ENCODE results near the gene THPO. TPM values are rescaled to one million over a fixed set of nuclear protein-coding genes. Genes with fewer than 3 reads are reported as not detected.

THPO gene
- total RNA-seq, result 1 to 10 TPM in 1 of 4 donors, under 1 TPM in 2, not detected in 1; 0.36 to 1.3 (median 0.37) TPM

DNA sequence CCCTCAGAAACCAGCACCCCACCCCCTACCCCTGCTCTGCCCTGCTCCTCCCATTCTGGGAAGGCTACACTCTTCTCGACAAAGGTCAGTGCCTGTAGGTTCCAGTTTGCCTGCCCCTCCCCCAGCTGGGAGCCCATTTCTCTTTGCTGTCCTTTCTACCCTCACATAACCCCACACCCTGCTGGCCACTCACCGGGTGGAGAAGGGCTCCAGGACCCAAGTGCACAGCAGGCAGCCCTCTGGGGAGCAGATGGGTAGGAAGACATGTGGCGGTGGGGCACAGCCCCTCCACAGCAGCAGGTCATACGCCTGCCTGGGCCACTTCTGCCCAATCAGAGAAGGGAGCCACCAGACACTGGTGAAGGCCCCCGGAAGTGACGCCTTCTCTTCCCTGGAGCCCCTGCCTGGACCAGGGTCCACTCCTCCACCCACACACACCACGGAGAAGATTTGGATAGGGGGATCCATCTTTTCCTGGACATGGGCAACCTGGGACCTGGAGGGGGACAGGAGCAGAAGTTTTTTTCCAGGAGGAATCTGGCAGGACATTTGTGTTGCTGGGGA lies at the start of gene THPO:
TSS of gene THPO (minus strand) at position 326 of the 564 bp plus-strand sequence. CDS start 1,948 bp downstream, outside the sequence.
- no peak for DNase-seq (ENCODE audit: low spot score in 2 of 2)
- intact Hi-C loops (cut with DNase I; ENCODE audit: low total_unique reads), result no loop called here
- TF ChIP-seq, protein P1, sequence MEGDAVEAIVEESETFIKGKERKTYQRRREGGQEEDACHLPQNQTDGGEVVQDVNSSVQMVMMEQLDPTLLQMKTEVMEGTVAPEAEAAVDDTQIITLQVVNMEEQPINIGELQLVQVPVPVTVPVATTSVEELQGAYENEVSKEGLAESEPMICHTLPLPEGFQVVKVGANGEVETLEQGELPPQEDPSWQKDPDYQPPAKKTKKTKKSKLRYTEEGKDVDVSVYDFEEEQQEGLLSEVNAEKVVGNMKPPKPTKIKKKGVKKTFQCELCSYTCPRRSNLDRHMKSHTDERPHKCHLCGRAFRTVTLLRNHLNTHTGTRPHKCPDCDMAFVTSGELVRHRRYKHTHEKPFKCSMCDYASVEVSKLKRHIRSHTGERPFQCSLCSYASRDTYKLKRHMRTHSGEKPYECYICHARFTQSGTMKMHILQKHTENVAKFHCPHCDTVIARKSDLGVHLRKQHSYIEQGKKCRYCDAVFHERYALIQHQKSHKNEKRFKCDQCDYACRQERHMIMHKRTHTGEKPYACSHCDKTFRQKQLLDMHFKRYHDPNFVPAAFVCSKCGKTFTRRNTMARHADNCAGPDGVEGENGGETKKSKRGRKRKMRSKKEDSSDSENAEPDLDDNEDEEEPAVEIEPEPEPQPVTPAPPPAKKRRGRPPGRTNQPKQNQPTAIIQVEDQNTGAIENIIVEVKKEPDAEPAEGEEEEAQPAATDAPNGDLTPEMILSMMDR (IDR thresholded peaks at IDR 0.05), result no peak
- no peak for TF ChIP-seq POLR2A (IDR thresholded peaks at IDR 0.05)
- WGBS, 2 donors, result 66 to 83% methylated on average over 6 to 7 of the region's 7 CpGs
- no peak within 1 kb of the TSS for H3K4me3 ChIP-seq (ENCODE audit: low read depth, poor library complexity, severe bottlenecking)

DNA sequence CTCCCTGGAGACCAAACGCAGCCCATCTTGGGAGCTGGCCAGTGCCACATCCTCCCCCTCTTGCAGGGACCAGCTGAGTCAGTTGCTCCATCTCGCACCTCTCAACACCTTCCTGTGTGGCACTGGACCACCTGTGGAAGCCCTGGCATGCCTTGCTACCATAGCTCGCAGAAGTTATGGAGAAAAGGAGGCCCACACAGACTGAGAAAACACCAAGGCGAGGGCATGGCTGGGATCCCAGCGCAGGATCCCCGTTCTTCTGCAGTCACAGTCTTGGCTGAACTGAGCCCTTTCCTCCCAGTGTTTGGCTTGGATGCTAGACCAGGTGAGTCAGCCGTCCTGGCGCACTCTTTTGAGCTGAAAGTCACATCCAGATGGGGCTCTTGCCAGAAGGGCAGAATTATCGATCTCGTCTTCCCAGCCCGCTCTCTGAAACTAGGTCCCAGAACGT lies 48.7 kb upstream of the THPO start:
- intact Hi-C loops (cut with DNase I; ENCODE audit: low total_unique reads), result no loop called here
- no peak for DNase-seq (ENCODE audit: low spot score in 2 of 2)

DNA sequence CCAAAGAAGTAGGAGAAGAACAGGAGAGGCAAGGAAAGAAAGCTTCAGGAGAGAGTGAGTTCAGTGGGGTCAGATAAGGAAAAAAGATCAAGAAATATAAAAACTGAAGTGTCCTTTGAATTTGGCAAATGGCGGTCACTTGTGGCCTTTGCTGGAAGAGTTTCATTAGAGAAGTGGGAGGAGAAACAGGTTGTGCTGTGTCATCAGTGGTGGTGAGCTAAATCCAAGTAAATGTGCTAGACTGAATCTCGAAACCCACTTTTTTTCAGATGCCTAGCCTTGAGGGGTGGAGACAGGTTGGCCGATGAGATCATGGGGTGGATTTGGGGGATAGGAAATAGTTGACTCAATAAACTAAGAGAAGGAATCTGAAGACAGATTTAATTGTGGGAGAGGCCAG lies 45.6 kb upstream of the THPO start:
- H3K4me3 ChIP-seq (ENCODE audit: low read depth, poor library complexity, severe bottlenecking), result no peak overlapping the region
- DNase-seq (ENCODE audit: low spot score in 2 of 2), result no peak
- 90 to 92% methylated on average over 3 of the region's 3 CpGs for WGBS, 2 donors
- intact Hi-C loops (cut with DNase I; ENCODE audit: low total_unique reads), result no loop called here
- no peak for TF ChIP-seq POLR2A (IDR thresholded peaks at IDR 0.05)
- TF ChIP-seq, protein P1 (IDR thresholded peaks at IDR 0.05), result no peak

More for the DNA sequence above, 48.7 kb upstream of the THPO start:
- 65 to 73% methylated on average over 10 to 12 of the region's 12 CpGs for WGBS, 2 donors
- H3K4me3 ChIP-seq (ENCODE audit: low read depth, poor library complexity, severe bottlenecking), result no peak overlapping the region
- TF ChIP-seq POLR2A (IDR thresholded peaks at IDR 0.05), result no peak
- TF ChIP-seq, protein P1 (IDR thresholded peaks at IDR 0.05), result no peak

DNA sequence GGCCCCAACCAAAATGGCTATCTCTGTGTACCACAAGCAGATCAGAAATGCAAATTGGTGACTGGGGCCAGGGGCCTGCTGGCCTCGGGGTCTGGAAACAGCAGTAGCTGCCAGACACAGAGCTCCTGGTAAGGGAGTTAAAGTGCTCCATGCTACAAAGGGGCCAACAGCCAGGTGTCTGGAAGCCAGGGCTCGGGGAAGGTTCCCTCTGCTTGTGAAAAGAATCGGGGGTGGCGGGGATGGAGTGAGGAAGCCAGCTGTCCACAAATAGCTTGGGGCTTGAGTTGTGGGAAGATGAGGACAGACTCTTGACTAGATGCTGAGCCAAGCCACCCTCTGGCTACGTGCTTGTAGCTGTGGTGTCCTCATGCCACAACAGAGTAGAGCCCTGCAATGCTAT lies 41.2 kb upstream of the THPO start:
- WGBS, 2 donors, result 83% methylated on average over 5 of the region's 5 CpGs
- DNase-seq (ENCODE audit: low spot score in 2 of 2), result peak in 1 of 2 donors; percentile 77
- no peak for TF ChIP-seq POLR2A (IDR thresholded peaks at IDR 0.05)
- TF ChIP-seq, protein P1 (IDR thresholded peaks at IDR 0.05), result no peak
- intact Hi-C loops (cut with DNase I; ENCODE audit: low total_unique reads), result loop anchor here (5.0 kb wide), 2 partner anchors 48 to 123 kb away; no protein-coding TSS in a partner anchor
- H3K4me3 ChIP-seq (ENCODE audit: low read depth, poor library complexity, severe bottlenecking), result no peak overlapping the region

DNA sequence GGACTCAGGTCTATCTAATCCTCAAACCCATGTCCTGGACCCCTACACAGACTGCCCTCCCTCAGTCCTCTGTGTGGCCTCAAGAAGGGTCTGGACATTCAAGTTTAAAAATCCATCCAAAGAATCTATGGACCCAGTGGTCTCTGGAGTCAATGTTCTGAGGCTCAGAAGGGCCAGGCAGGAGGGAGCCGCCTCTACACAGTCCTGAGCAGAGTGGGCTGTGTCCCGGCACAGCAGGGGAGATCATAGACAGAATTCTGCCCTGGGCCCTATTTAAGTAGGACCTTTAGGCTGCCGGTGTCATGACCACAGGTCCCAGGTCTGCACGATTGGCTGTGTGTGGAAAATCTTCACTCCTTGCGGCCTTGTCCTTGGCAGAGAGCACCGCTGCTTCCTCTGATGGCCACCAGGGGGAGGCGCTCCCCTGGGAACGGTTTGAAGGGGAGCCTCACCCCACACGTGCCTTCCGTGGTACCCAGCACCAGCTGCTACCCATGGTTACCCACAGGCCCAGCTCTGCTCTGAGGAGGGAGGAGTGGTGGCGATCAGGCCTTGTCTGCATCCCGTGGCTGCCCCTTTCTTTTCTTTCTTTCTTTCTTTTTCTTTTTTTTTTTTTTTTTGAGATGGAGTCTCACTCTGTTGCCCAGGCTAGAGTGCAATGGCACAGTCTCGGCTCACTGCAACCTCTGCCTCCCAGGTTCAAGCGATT lies 39.8 kb upstream of the THPO start:
- 33 to 36% methylated on average over 11 to 14 of the region's 14 CpGs for WGBS, 2 donors
- DNase-seq (ENCODE audit: low spot score in 2 of 2), result peak; percentile 67 to 96
- intact Hi-C loops (cut with DNase I; ENCODE audit: low total_unique reads), result loop anchor here (5.0 kb wide), 2 partner anchors 50 to 125 kb away; no protein-coding TSS in a partner anchor
- TF ChIP-seq, protein P1 (IDR thresholded peaks at IDR 0.05), result peak in 1 of 3 donors; percentile 91
- TF ChIP-seq POLR2A (IDR thresholded peaks at IDR 0.05), result no peak
- no peak overlapping the region for H3K4me3 ChIP-seq (ENCODE audit: low read depth, poor library complexity, severe bottlenecking)

All from lower leg skin (tissue), 4 donors.